Measurements from ENCODE around the gene FUNDC2. TPM values are rescaled to one million over a fixed set of nuclear protein-coding genes. Genes with fewer than 3 reads are reported as not detected.

Gene FUNDC2
- total RNA-seq, 1 experiment from 2014 or later = 56.2 TPM

DNA sequence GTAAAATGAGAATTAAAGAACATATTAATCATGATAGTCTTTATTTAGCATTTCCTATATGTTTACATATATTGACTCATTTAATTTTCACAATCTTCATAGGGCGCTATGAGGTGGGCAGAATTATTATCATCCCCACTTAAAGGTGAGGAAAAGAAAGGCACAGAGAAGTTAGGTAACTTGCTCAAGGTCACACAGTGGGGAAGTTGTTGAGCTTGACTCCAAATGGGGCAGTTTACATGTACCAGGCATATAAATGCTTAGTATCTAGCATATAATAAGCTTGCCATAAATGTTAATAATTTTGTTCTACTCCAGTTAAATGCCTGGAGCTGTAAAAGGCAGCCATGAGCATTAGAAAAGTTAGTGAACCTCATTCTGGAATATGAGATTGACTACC lies 42.8 kb downstream of the FUNDC2 start:
- DNase-seq (ENCODE audit: low read depth) = no peak

DNA sequence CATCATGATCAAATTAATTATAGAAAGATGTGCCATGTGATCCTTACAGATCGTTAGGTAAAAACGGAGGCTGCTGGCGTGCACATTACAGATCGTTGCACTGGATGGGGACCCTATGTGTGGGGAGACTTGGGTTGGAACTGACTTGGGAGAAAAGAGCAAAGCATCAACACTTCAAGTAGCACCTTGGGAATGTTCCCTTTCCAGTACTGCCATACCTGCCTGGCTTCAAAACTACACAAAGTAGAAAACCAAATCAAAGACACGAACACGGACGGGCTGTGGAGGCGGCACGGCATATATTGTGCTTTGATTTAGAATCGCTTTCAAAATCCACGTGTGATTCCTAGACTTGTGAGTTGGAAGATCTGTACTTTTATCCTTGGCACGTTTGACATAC lies 43.4 kb downstream of the FUNDC2 start:
- no peak for DNase-seq (ENCODE audit: low read depth)

DNA sequence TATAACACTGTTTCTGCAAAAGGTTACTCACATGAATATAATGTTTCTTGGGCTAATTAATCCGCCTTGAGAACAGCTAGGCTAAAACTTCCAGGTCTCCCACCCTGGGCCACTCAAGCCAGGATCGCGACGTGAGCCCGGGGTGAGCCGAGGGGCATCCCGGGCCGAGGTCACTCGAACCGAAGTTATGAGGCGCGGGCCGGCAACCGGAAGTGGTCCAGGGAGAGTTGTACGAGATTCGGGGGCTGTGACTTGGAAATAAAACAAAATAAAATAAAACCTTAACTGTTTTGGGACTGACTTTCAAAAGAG lies 44.0 kb downstream of the FUNDC2 start:
- no peak for DNase-seq (ENCODE audit: low read depth)

DNA sequence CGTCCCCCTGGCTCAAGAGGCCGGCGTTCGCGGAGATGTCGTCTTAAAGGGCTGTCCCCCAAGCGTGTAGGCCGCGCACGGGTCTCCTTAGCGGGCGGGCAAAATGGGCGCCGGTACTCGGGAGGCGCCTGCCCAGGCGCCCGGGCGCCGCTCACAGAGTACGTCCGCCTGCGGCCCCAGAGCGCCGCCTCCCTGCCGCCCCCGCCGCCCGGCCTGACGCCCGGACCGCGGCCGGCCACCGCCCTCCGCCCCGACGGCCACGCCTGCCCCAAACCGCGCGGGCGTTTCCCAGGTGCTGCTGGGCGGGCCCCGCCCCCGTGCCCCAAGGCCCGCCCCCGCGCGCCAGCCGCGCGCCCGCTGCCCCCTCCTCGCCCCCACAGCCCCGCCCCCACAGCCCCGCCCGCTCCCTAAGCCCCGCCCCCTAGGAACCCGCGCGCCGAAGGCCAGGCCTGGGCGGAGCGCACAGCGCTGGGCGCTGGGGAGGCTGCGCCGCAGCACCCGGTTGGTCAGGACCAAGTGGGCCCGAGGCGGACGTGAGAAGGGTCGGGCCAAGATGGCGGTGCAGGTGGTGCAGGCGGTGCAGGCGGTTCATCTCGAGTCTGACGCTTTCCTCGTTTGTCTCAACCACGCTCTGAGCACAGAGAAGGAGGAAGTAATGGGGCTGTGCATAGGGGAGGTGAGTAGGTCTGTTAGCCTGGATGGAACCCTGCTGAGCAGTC lies 44.5 kb downstream of the FUNDC2 start, which contains the start of the genes BRCC3, CMC4 and MTCP1:
Gene BRCC3 (plus strand): TSS at position 534 of the 719 bp plus-strand sequence. CDS start 20 bp downstream, at position 554.
Gene CMC4 (minus strand): TSS at position 162 of the 719 bp plus-strand sequence. CDS start 7,113 bp downstream, outside the sequence.
Gene MTCP1 (minus strand): TSS at position 162 of the 719 bp plus-strand sequence. CDS start 5,126 bp downstream, outside the sequence.
- DNase-seq (ENCODE audit: low read depth) = peak; percentile 89

DNA sequence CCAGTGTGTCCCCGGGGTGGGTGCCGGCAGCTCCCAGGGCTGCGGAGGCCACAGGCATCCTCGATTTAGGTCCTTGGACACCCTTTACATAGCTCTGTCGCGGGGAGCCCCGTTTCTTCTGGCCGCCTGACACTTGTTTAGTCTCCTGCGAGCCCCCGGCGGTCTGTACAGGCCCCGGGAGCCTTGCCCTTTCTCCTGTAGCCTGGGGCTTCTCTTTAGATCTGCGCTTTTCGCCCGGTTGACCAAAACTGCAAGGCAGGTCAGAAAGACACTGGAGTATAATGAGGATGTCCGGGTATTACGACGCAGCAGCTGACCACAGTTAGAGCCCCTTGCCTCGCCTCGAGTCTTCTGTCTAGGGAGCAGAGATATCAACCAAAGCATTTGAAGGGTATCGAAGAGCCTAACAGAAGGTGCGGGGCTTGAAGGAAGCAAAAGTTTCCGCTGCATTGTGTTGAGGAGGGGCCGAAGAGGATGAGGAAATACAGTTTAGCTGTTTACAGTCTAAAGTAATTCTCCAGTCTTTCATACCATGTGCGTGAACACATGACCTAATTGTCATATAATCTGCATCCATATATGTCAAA lies 45.1 kb downstream of the FUNDC2 start:
- DNase-seq (ENCODE audit: low read depth) = no peak

DNA sequence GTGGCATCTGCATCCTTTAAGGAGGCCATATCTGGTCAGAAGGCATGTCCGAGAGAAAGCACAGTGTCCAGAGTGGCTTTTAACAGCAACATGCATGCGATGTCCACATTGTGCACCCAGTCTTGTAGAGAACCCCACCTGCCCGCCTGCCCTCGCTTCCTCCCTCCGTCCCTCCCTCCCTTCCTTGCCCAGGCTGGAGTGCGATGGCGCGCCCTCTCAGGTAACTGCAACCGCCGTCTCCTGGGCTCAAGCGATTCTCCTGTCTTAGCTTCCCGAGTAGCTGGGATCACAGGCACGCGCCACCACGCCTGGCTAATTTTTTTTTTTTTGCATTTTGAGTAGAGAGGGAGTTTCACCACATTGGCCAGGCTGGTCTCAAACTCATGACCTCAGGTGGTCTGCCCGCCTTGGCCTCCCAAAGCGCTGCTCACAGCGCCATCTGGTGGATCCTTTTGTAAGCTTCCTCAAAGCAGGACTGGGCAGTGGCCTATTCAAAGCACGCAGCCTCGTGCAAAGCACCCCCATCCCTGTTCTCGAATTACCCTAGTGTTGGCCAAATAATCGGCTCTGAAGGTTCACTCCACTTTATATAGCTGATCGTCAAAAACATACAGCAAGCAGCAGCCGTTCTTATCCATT lies 59.7 kb downstream of the FUNDC2 start:
- DNase-seq (ENCODE audit: low read depth) = peak; percentile 42

DNA sequence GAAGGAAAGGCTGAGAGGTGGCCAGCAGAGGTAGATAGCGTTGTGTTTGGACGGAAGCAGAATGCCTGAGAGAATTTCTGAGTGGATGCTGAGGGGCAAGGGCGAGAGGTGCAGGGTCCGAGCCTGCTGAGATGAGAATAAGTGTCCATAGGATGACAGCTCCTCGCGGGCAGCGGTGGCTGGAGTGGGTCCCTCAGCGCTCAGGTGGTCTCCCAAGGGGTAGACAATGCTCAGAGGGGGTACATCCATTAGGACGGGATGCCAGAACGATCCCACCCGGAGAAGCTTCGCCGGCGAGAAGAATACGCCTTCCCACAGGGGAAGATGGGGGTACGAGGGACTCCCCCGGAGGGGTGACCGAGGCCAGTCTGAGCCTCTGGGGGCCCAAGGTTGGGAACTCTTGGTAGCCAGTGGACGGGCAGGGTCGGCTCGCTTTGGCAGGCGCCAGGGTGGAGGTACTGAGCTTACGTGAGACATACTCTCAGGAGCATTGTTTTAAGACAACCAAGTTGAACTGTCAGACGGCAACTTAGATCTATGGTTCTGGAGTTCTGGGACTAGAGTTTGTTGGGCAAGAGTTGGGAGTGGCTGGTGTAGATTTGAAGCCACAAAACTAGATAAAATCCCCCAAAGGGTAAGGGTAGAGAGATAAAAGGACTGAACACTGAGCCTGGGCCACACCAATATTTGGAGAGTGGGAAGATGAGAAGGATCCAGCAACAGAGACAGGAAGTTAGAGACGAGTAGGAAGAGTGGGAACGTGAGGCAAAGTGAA lies 60.5 kb downstream of the FUNDC2 start:
- no peak for DNase-seq (ENCODE audit: low read depth)

DNA sequence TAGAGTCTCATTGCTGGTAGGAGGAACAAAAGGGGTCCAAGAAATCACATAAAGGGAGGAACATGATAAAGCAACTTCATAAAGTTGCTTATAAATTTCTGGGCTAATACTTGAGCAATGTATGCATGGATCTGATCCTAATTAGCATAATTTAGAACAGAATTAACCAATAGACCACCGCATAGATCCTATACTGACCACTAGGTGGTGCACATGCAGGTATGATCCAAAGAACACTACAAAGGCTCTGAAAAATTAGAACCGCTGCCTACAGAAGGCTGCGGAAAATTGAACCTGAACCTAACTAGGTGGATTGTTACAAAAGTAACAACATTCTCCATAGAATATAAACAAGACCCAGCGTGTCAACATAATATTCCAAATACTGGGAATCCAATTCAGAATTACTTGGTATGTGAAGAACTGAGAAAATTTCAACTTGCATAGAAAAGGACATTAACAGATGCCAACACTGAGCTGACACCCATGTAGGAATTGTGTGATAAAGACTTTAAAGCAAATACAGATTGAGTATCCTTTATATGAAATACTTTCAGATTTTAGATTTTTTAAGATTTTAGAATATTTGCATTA lies 67.9 kb downstream of the FUNDC2 start:
- peak; percentile 4 for DNase-seq (ENCODE audit: low read depth)

DNA sequence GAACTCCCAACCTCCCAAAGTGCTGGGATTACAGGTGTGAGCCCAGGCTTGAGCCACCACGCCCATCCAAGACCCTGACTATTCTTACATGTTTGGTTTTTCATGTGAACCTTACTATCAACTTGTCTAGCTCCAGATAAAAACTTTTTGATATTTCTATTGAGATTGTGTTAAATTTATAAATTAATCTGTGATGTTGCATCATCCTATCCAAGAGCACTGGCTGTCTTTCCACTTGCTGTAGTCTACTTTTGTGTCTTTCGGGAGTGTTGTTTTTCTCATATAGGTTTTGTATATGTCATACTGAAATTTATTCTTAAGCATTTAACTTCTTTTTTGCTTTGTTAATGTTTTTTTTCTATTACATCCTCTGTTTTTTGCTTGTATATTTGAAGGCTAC lies 79.3 kb downstream of the FUNDC2 start:
- DNase-seq (ENCODE audit: low read depth) = no peak

DNA sequence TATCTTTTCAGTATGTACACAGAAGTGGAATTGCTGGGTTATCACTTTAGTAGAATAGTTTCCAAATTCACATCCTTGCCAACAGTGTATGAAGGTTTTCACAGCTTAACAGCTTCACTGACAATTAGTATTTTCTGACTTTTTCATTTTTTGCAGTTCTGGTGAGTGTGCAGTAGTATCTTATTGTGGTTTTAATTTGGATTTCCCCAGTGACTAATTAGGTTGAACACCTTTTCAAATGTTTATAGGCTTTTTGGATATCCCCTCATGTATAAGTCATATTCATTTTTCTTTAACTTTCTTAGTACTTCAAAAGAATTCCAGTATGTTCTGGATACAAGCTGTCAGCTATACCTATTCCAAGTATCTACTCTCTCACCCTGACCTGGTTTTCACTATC lies 81.8 kb downstream of the FUNDC2 start:
- no peak for DNase-seq (ENCODE audit: low read depth)

Other genes with a start within 250 kb of the FUNDC2 start
- gene MPP1, start 221.4 kb upstream of the FUNDC2 start, total RNA-seq (2014; rRNA removed; shearing (Covaris generic)) = 11.6 and 21.8 TPM in 2 replicates
- not detected in 2 replicates for gene SMIM9, start 192.2 kb upstream of the FUNDC2 start, total RNA-seq (2014; rRNA removed; shearing (Covaris generic))
- 4.4 and 4.7 TPM in 2 replicates for gene F8A1, start 140.5 kb upstream of the FUNDC2 start, total RNA-seq (2014; rRNA removed; shearing (Covaris generic))
- 0.63 and 2.2 TPM in 2 replicates for gene F8, start 4.1 kb upstream of the FUNDC2 start, total RNA-seq (2014; rRNA removed; shearing (Covaris generic))
- gene CMC4, start 44.3 kb downstream of the FUNDC2 start, total RNA-seq (2014; rRNA removed; shearing (Covaris generic)) = 5.8 and 9.0 TPM in 2 replicates
- gene MTCP1, start 44.3 kb downstream of the FUNDC2 start, total RNA-seq (2014; rRNA removed; shearing (Covaris generic)) = 6.3 and 15.9 TPM in 2 replicates
- 10.1 and 10.7 TPM in 2 replicates for gene BRCC3, start 44.7 kb downstream of the FUNDC2 start, total RNA-seq (2014; rRNA removed; shearing (Covaris generic))
- 101 and 122 TPM in 2 replicates for gene VBP1, start 189.6 kb downstream of the FUNDC2 start, total RNA-seq (2014; rRNA removed; shearing (Covaris generic))
- gene RAB39B, start 237.6 kb downstream of the FUNDC2 start, total RNA-seq (2014; rRNA removed; shearing (Covaris generic)) = 0.29 and 0.48 TPM in 2 replicates